ENCODE measurements around the gene WDR46.

Gene WDR46

GRCh38 chr6:33237741-33238140, 51.3 kb downstream of the WDR46 start:
- Histone ChIP-seq H3K36me3 (ENCODE audit: control insufficient read depth, insufficient read depth, low read length) (no peaks in the 10 kb centered on the region), H3K4me1 (ENCODE audit: control insufficient read depth, insufficient read depth, low read length) (no peaks in the 10 kb centered on the region), H3K27me3 (ENCODE audit: control insufficient read depth, insufficient read depth, low read length) (no peaks in the 10 kb centered on the region), H3K27ac (ENCODE audit: low read depth, low read length) (no peak overlapping the region), H3K9ac (ENCODE audit: low read length) (no peak overlapping the region), H3K4me3 (ENCODE audit: low read length) (no peak overlapping the region)

- no peaks in the 10 kb centered on the region for H3K27me3 ChIP-seq (ENCODE audit: control insufficient read depth, insufficient read depth, low read length)
- H3K9ac ChIP-seq (ENCODE audit: low read length): no peak overlapping the region
- no peak overlapping the region for H3K4me3 ChIP-seq (ENCODE audit: low read length)
- no peaks in the 10 kb centered on the region for H3K36me3 ChIP-seq (ENCODE audit: control insufficient read depth, insufficient read depth, low read length)
- H3K27ac ChIP-seq (ENCODE audit: low read depth, low read length): no peak overlapping the region
- H3K4me1 ChIP-seq (ENCODE audit: control insufficient read depth, insufficient read depth, low read length): no peaks in the 10 kb centered on the region
Observed at GRCh38 chr6:33236852-33237251, 52.2 kb downstream of the WDR46 start.

DNA sequence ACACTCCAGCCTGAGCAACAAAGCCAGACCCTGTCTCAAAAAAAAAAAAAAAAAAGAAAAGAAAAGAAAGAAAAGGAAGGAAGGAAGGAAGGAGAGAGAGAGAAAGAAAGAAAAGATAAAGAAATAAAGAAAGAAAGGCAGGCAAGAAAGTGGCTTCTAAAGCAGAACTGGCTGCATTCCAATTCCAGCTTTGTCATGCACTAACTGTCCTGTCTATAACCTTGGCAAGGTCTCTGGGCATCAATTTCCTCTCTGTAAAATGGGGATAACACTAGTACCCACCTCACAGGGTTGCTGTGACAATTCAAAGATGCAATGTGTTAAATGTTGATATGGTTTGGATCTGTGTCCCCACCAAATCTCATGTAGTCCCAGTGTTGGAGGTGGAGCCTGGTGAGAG, 52.7 kb downstream of the WDR46 start:
- no peak overlapping the region for H3K9ac ChIP-seq (ENCODE audit: low read length)
- no peak overlapping the region for H3K27ac ChIP-seq (ENCODE audit: low read depth, low read length)
- H3K4me3 ChIP-seq (ENCODE audit: low read length): no peak overlapping the region
- H3K27me3 ChIP-seq (ENCODE audit: control insufficient read depth, insufficient read depth, low read length): no peaks in the 10 kb centered on the region
- H3K4me1 ChIP-seq (ENCODE audit: control insufficient read depth, insufficient read depth, low read length): no peaks in the 10 kb centered on the region
- H3K36me3 ChIP-seq (ENCODE audit: control insufficient read depth, insufficient read depth, low read length): no peaks in the 10 kb centered on the region

DNA sequence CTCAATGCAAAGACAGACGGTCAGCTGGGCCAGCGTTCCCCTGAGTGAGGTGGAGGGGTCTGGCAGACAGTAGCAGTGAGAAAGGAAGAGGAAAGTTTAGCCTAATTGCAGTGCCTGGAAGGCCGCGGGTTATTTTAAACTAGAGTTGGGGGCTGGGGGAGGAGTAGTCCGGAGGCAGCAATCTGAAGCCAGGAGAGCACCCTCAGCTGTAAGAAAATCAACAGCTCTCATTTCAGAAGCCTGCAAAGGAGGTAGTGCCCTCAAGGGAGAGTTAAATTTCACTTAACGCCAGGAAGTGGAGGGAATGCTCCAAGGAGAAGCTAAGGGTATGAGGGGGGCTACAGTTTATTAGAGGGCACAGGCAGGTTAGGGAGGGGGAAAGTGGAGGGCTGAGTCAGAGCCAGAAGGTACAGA, 53.8 kb downstream of the WDR46 start:
- H3K4me1 ChIP-seq (ENCODE audit: control insufficient read depth, insufficient read depth, low read length): no peaks in the 10 kb centered on the region
- H3K9ac ChIP-seq (ENCODE audit: low read length): no peak overlapping the region
- no peaks in the 10 kb centered on the region for H3K36me3 ChIP-seq (ENCODE audit: control insufficient read depth, insufficient read depth, low read length)
- H3K27me3 ChIP-seq (ENCODE audit: control insufficient read depth, insufficient read depth, low read length): no peaks in the 10 kb centered on the region
- H3K27ac ChIP-seq (ENCODE audit: low read depth, low read length): no peak overlapping the region
- no peak overlapping the region for H3K4me3 ChIP-seq (ENCODE audit: low read length)

Measured in rectal smooth muscle tissue (tissue), 1 donor.